AG04450 (cell line): ENCODE measurements around the gene EVI5L. TPM values are rescaled to one million over a fixed set of nuclear protein-coding genes. Genes with fewer than 3 reads are reported as not detected.

Experiments used
- CTCF ChIA-PET: fragments of 300-600, 350-600 bp; formaldehyde crosslinking; extraction: SDS; loops from one replicate; lab custom pipeline; 2022; ENCODE audit warnings: antibody characterized with exemption, inconsistent platforms; lab: Charles Lee
- POLR2A ChIA-PET: fragments of 350-600 bp; formaldehyde crosslinking; extraction: SDS; loops from one replicate; lab custom pipeline; 2021; ENCODE audit warnings: antibody characterized with exemption, inconsistent platforms; lab: Yijun Ruan, JAX
- DNase-seq: peaks from one replicate; pipeline ENCODE4 v3.0.0-alpha.2; 2011; ENCODE audit warnings: low read depth, low spot score
- H3K27ac ChIP-seq: one replicate; pipeline ENCODE4 v1.5.1; 2012; ENCODE audit warnings: low read depth, low read length, control low read depth
- H3K27me3 ChIP-seq: one replicate; pipeline ENCODE4 v1.6.0; 2012; ENCODE audit warnings: low read length; ENCODE audit not compliant: control insufficient read depth, insufficient read depth
- H3K4me3 ChIP-seq: 2 replicates; pipeline ENCODE4 v1.5.1; 2011; ENCODE audit warnings: mild to moderate bottlenecking, low read depth, low read length, control low read depth
- H3K9me3 ChIP-seq: 2 replicates; pipeline ENCODE4 v1.5.1; 2012; ENCODE audit warnings: low read length; ENCODE audit not compliant: control insufficient read depth, insufficient read depth
- polyA plus RNA-seq: library from polyadenylated mRNA; depleted of rRNA; stranded (reverse); fragments of >200 nt; gene quantifications from 2 replicates; pipeline ENCODE4 v1.2.3, GENCODE V29; 2011; rRNA removed
- TF ChIP-seq, protein P1 (sequence below): IDR thresholded peaks from 2 replicates; pipeline ENCODE4 v1.5.1; 2011; ENCODE audit warnings: low read depth, low read length, control low read depth, inconsistent platforms

Gene EVI5L
- polyA plus RNA-seq, 1 experiment: 6.7 TPM

DNA sequence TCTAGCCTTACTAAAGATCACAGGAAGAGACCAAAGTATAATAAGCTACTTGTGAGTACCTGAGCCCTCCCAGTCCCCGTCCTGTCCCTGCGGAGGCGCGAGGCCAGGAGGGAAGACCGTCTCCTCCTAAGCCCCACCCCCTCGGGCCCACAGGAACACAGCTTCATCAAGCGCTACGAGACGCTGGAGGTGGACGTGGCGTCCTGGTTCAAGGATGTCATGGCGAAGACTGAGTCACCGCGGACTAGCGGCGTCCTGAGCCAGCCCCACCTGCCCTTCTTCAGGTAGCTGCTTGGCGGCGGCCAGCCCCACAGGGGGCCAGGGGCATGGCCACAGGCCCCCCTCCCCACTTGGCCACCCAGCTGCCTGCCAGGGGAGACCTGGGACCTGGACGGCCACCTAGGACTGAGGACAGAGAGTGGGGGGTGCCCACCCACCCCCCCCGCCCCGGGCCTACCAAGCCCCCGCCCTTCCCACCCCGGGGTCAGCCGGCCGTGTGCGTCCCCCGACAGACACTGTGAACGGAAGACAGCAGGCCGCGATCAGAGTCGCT is 82.2 kb downstream of the EVI5L start:
- TF ChIP-seq, protein P1, sequence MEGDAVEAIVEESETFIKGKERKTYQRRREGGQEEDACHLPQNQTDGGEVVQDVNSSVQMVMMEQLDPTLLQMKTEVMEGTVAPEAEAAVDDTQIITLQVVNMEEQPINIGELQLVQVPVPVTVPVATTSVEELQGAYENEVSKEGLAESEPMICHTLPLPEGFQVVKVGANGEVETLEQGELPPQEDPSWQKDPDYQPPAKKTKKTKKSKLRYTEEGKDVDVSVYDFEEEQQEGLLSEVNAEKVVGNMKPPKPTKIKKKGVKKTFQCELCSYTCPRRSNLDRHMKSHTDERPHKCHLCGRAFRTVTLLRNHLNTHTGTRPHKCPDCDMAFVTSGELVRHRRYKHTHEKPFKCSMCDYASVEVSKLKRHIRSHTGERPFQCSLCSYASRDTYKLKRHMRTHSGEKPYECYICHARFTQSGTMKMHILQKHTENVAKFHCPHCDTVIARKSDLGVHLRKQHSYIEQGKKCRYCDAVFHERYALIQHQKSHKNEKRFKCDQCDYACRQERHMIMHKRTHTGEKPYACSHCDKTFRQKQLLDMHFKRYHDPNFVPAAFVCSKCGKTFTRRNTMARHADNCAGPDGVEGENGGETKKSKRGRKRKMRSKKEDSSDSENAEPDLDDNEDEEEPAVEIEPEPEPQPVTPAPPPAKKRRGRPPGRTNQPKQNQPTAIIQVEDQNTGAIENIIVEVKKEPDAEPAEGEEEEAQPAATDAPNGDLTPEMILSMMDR: no peak

DNA sequence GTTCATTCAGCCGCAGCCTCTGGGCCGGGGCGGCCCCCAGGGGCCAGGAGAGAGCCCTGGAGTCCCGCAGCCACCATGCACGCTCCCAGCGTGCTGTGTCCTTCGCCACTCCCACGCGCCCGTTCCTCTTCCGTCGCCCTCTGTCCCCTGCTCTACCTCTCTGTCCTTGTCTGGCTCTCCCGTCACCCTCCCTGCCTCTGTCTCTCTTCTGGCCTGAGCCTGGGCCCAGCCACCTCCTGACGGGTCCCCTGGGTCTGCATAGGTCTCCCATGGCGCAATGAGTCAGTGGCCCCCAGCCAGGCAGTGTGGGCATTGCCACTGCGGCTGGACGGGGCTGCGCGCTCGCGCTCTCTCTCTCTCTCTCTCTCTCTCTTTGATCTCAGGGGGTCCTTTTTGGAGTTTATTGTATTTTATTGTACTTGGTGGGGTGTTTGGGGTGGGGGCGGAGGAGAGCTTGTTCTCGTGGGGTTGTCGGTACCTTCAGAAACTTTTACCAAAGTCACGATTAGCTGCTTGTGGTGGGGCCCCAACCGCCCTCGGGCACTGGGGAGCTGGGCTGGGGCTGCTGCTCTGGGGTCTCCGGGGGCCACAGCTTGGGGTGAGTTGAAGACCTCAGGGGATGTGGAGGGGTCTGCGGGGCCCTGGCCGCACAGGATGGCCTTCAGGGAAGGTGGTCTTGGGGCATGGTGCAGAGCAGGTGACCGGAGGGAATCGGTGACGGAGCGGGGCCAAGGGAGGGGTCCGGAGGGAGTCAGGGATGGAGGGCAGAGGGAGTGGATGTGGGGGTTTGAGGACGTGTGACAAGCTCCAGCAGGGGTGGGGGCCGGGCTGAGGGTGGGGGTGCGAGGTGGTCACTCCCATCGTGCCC is 82.9 kb downstream of the EVI5L start:
- ChIA-PET CTCF (no interaction called here), POLR2A (no interaction called here)
- H3K9me3 ChIP-seq: no peaks in the 10 kb centered on the region; the same call in 1 of the 2 replicates
- H3K27ac ChIP-seq: no peak overlapping the region
- DNase-seq: no peak
- no peak overlapping the region for H3K4me3 ChIP-seq
- TF ChIP-seq, protein P1: no peak
- H3K27me3 ChIP-seq: peaks cover 7% of the 10 kb centered on the region

More for the DNA sequence above, 82.2 kb downstream of the EVI5L start:
- Histone ChIP-seq H3K4me3 (no peak overlapping the region), H3K9me3 (no peaks in the 10 kb centered on the region; the same call in 1 of the 2 replicates), H3K27me3 (peaks cover 7% of the 10 kb centered on the region), H3K27ac (no peak overlapping the region)
- no peak for DNase-seq
- CTCF ChIA-PET: interaction anchor here (1.3 kb wide), 1 partner anchor 8 kb away, joined by 4 read pairs; the partner anchor contains the start of gene SNAPC2
- POLR2A ChIA-PET: no interaction called here

DNA sequence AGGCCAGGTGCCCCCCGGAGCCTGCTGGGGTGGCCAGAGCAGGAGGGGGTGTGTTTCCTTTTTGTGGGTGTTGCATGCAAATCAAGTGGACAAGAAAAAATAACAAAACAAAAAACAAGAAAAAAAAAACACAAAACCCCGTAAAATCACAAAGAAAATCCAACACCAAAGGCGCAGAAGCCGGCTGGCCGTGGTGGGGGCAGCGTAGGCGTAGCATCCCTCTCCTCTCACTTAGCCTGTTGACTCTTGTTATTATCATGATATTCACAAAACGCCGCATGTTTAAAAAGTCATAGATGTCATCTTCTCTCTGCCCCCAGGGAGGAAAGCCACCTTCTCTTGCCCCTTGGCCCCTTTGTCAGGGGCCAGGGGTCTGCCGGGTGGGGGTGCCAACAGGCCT is 83.6 kb downstream of the EVI5L start:
- H3K9me3 ChIP-seq: no peaks in the 10 kb centered on the region; the same call in 1 of the 2 replicates
- POLR2A ChIA-PET: no interaction called here
- TF ChIP-seq, protein P1: no peak
- H3K27ac ChIP-seq: no peak overlapping the region
- no peak for DNase-seq
- CTCF ChIA-PET: no interaction called here
- peaks cover 7% of the 10 kb centered on the region for H3K27me3 ChIP-seq
- H3K4me3 ChIP-seq: no peak overlapping the region

DNA sequence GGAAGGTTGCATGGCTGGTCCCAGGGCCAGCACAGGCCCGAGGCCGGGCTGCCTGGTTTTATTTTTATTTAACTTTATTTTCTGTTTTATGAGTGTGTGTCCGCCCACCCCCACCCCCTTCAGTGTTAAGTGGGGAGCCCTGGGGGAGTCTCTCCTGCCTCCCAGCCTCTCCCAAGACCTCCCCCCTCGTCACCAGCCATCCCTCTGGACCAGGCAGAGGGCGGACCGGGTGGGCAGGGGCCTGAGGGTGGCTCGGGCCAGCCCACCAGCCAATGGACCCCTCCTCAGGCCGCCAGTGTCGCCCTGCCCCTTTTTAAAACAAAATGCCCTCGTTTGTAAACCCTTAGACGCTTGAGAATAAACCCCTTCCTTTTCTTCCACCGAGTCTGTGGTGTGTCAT is 84.1 kb downstream of the EVI5L start:
- no peak overlapping the region for H3K27ac ChIP-seq
- CTCF ChIA-PET: no interaction called here
- POLR2A ChIA-PET: interaction anchor here (3.9 kb wide), 1 partner anchor 11 kb away, joined by 16 read pairs; the partner anchor contains the start of gene MAP2K7
- H3K9me3 ChIP-seq: no peaks in the 10 kb centered on the region; the same call in 1 of the 2 replicates
- no peak overlapping the region for H3K4me3 ChIP-seq
- no peak for DNase-seq
- peaks cover 7% of the 10 kb centered on the region for H3K27me3 ChIP-seq
- TF ChIP-seq, protein P1: no peak

Other genes with a start within 250 kb of the EVI5L start
- gene CAMSAP3, start 234.4 kb upstream of the EVI5L start, polyA plus RNA-seq: not detected in 2 replicates
- gene XAB2, start 200.7 kb upstream of the EVI5L start, polyA plus RNA-seq: 16.3 and 21.8 TPM in 2 replicates
- 39.7 and 46.7 TPM in 2 replicates for gene PET100, start 200.4 kb upstream of the EVI5L start, polyA plus RNA-seq
- gene PCP2, start 196.5 kb upstream of the EVI5L start, polyA plus RNA-seq: not detected in 2 replicates
- gene STXBP2, start 193.1 kb upstream of the EVI5L start, polyA plus RNA-seq: 5.0 and 7.1 TPM in 2 replicates
- not detected in 2 replicates for gene RETN, start 161.2 kb upstream of the EVI5L start, polyA plus RNA-seq
- gene MCEMP1, start 153.1 kb upstream of the EVI5L start, polyA plus RNA-seq: not detected in 2 replicates
- 42.1 and 69.8 TPM in 2 replicates for gene TRAPPC5, start 149.4 kb upstream of the EVI5L start, polyA plus RNA-seq
- not detected in 2 replicates for gene FCER2, start 128.1 kb upstream of the EVI5L start, polyA plus RNA-seq
- gene CLEC4G, start 98.1 kb upstream of the EVI5L start, polyA plus RNA-seq: not detected in 2 replicates
- not detected in 2 replicates for gene CD209, start 82.7 kb upstream of the EVI5L start, polyA plus RNA-seq
- gene CLEC4M, start 67.0 kb upstream of the EVI5L start, polyA plus RNA-seq: not detected in 2 replicates
- gene PRR36, start 44.2 kb downstream of the EVI5L start, polyA plus RNA-seq: not detected in 2 replicates
- gene LRRC8E, start 58.3 kb downstream of the EVI5L start, polyA plus RNA-seq: 4.1 and 4.7 TPM in 2 replicates
- gene MAP2K7, start 73.7 kb downstream of the EVI5L start, polyA plus RNA-seq: 5.6 and 6.2 TPM in 2 replicates
- gene TGFBR3L, start 84.6 kb downstream of the EVI5L start, polyA plus RNA-seq: 0.88 TPM in 1 of 2 replicates, not detected in the other
- 12.1 and 17.7 TPM in 2 replicates for gene SNAPC2, start 90.1 kb downstream of the EVI5L start, polyA plus RNA-seq
- 0.95 and 2.2 TPM in 2 replicates for gene CTXN1, start 95.9 kb downstream of the EVI5L start, polyA plus RNA-seq
- gene TIMM44, start 113.4 kb downstream of the EVI5L start, polyA plus RNA-seq: 42.0 and 43.3 TPM in 2 replicates
- 44.7 and 52.3 TPM in 2 replicates for gene ELAVL1, start 175.4 kb downstream of the EVI5L start, polyA plus RNA-seq
- gene CCL25, start 222.5 kb downstream of the EVI5L start, polyA plus RNA-seq: not detected in 2 replicates